Kasumi-1 (cell line): ENCODE data around the gene LRP8.

Experiments used
- DNase-seq, 2 experiments: peaks; one replicate each; lab custom pipeline; 2025; lab: John Stamatoyannopoulos, UW

Gene LRP8

GRCh38 chr1:53359934-53360276, 32.0 kb upstream of the LRP8 start:
- DNase-seq: no peak

- DNase-seq: no peak
Observed at GRCh38 chr1:53359225-53359933, 31.5 kb upstream of the LRP8 start.

- no peak for DNase-seq
Observed at GRCh38 chr1:53356637-53357036, 28.8 kb upstream of the LRP8 start.

GRCh38 chr1:53354119-53354518, 26.2 kb upstream of the LRP8 start:
- DNase-seq: no peak

GRCh38 chr1:53352561-53352960, 24.7 kb upstream of the LRP8 start:
- DNase-seq: no peak

GRCh38 chr1:53350853-53351767, 23.2 kb upstream of the LRP8 start:
- no peak for DNase-seq

- no peak for DNase-seq
Observed at GRCh38 chr1:53349968-53350852, 22.3 kb upstream of the LRP8 start.

GRCh38 chr1:53349369-53349835, 21.5 kb upstream of the LRP8 start:
- no peak for DNase-seq

- DNase-seq: no peak
Observed at GRCh38 chr1:53348486-53349368, 20.9 kb upstream of the LRP8 start.

GRCh38 chr1:53346814-53347176, 18.9 kb upstream of the LRP8 start:
- no peak for DNase-seq

GRCh38 chr1:53345996-53346813, 18.3 kb upstream of the LRP8 start:
- DNase-seq: no peak

GRCh38 chr1:53344921-53345838, 17.3 kb upstream of the LRP8 start:
- no peak for DNase-seq

GRCh38 chr1:53343831-53344668, 16.2 kb upstream of the LRP8 start:
- no peak for DNase-seq

- DNase-seq: no peak
Observed at GRCh38 chr1:53342735-53343470, 15.0 kb upstream of the LRP8 start.

- no peak for DNase-seq
Observed at GRCh38 chr1:53341961-53342707, 14.3 kb upstream of the LRP8 start.

GRCh38 chr1:53341521-53341895, 13.6 kb upstream of the LRP8 start:
- DNase-seq: no peak
